H1 (cell line): ENCODE data around the gene GPR17. TPM values are rescaled to one million over a fixed set of nuclear protein-coding genes. Genes with fewer than 3 reads are reported as not detected.

Experiments used
- CTCF ChIA-PET: fragments of 300-600 bp; sonication (Branson Sonifier 250); formaldehyde crosslinking; loops from one replicate; lab custom pipeline; 2021; ENCODE audit not compliant: partially characterized antibody; lab: Charles Lee
- POLR2A ChIA-PET: fragments of 300-600 bp; sonication (Branson Sonifier 250); formaldehyde crosslinking; loops from one replicate; lab custom pipeline; 2021; ENCODE audit warnings: inconsistent platforms; ENCODE audit not compliant: partially characterized antibody; lab: Charles Lee
- DNase-seq, 2 experiments: peaks; one replicate each; pipeline versions ENCODE4 v3.0.0 to v3.0.0-alpha.2; 2010 to 2022; ENCODE audit warnings: low spot score in 2 of 2, low read depth in 1 of 2, mixed read lengths in 1 of 2
- FAIRE-seq: peaks from 2 replicates; lab custom pipeline; 2011; peaks lifted over from hg19 to GRCh38; lab: Jason Lieb, UNC
- H2AFZ ChIP-seq: 2 replicates; pipeline ENCODE4 v1.8.1; 2012; ENCODE audit warnings: low read length, inconsistent platforms
- H2AK5ac ChIP-seq: 2 replicates; pipeline ENCODE4 v1.6.1; 2013; ENCODE audit warnings: low read depth, low read length
- H2BK120ac ChIP-seq: replicated peaks from 2 replicates; pipeline ENCODE3; 2013; ENCODE audit warnings: low read depth, low read length, inconsistent platforms
- H2BK12ac ChIP-seq: 2 replicates; pipeline ENCODE4 v1.6.1; 2013; ENCODE audit warnings: low read depth, low read length
- H2BK15ac ChIP-seq: 2 replicates; pipeline ENCODE4 v1.6.1; 2013; ENCODE audit warnings: low read length
- H2BK20ac ChIP-seq: 2 replicates; pipeline ENCODE4 v1.6.1; 2013; ENCODE audit warnings: low read length
- H2BK5ac ChIP-seq: 2 replicates; pipeline ENCODE4 v1.6.1; 2013; ENCODE audit warnings: low read depth, low read length
- H3K14ac ChIP-seq: 2 replicates; pipeline ENCODE4 v1.6.1; 2013; ENCODE audit warnings: inconsistent platforms; ENCODE audit not compliant: insufficient read length
- H3K18ac ChIP-seq: 2 replicates; pipeline ENCODE4 v1.6.1; 2013; ENCODE audit warnings: low read length; ENCODE audit errors: extremely low read depth
- H3K23ac ChIP-seq: 2 replicates; pipeline ENCODE4 v1.6.1; 2013; ENCODE audit warnings: inconsistent platforms; ENCODE audit not compliant: insufficient read length
- H3K23me2 ChIP-seq: 2 replicates; pipeline ENCODE4 v1.6.1; 2013; ENCODE audit warnings: low read depth, low read length
- H3K27ac ChIP-seq: 2 replicates; pipeline ENCODE4 v1.6.1; 2011; ENCODE audit warnings: low read depth, low read length, inconsistent platforms
- H3K27me3 ChIP-seq, 4 experiments: replicated peaks in 1 of 4; 1 replicate in 1 of 4; 2 replicates in 3 of 4; pipeline versions ENCODE4 v1.6.1 to v1.8.1; 2011 to 2013; ENCODE audit warnings: low read length in 3 of 4, mild to moderate bottlenecking in 3 of 4, inconsistent platforms in 2 of 4, mixed read lengths in 2 of 4, moderate library complexity in 1 of 4; ENCODE audit not compliant: control insufficient read depth in 3 of 4, insufficient read depth in 3 of 4; ENCODE audit errors: extremely low read depth in 1 of 4
- H3K36me3 ChIP-seq, 4 experiments: 2 replicates each; pipeline versions ENCODE4 v1.6.1 to v1.8.1; 2011 to 2013; ENCODE audit warnings: mild to moderate bottlenecking in 4 of 4, low read length in 3 of 4, moderate library complexity in 2 of 4, control low read depth in 1 of 4, inconsistent platforms in 1 of 4; ENCODE audit not compliant: insufficient read depth in 4 of 4, control insufficient read depth in 2 of 4
- H3K4ac ChIP-seq: replicated peaks from 2 replicates; pipeline ENCODE3; 2013; ENCODE audit warnings: low read length, low read depth, mixed read lengths, inconsistent platforms; ENCODE audit not compliant: insufficient read length
- H3K4me1 ChIP-seq, 4 experiments: replicated peaks in 1 of 4; 1 replicate in 1 of 4; 2 replicates in 3 of 4; pipeline versions ENCODE4 v1.6.1 to v1.8.1; 2011 to 2013; ENCODE audit warnings: low read length in 3 of 4, inconsistent platforms in 2 of 4, mixed read lengths in 1 of 4; ENCODE audit not compliant: insufficient read depth in 4 of 4, control insufficient read depth in 3 of 4
- H3K4me2 ChIP-seq, 2 experiments: 2 replicates each; pipeline versions ENCODE4 v1.6.1 to v1.8.1; 2011 to 2013; ENCODE audit warnings: low read depth in 2 of 2, low read length in 2 of 2, control low read depth in 1 of 2, inconsistent platforms in 1 of 2, mild to moderate bottlenecking in 1 of 2; ENCODE audit not compliant: insufficient read depth in 1 of 2
- H3K4me3 ChIP-seq, 4 experiments: fragments of 200-600, 300-600 bp in 1 of 4; sonication (generic), shearing (Covaris generic), sonication (Bioruptor Twin) in 1 of 4; 2 replicates each; pipeline versions ENCODE4 v1.5.1 to v1.8.1; 2011 to 2016; ENCODE audit warnings: low read length in 4 of 4, low read depth in 3 of 4, control low read depth in 2 of 4, inconsistent platforms in 2 of 4, mild to moderate bottlenecking in 2 of 4, mixed read lengths in 1 of 4, moderate library complexity in 1 of 4; ENCODE audit not compliant: insufficient read depth in 2 of 4; ENCODE audit errors: extremely low read depth in 1 of 4
- H3K56ac ChIP-seq: replicated peaks from 2 replicates; pipeline ENCODE3; 2013; ENCODE audit warnings: low read depth, mild to moderate bottlenecking, mixed read lengths, low read length, inconsistent platforms; ENCODE audit not compliant: insufficient read length
- H3K79me1 ChIP-seq: 2 replicates; pipeline ENCODE4 v1.6.1; 2013; ENCODE audit warnings: low read depth, low read length, control low read depth
- H3K79me2 ChIP-seq, 2 experiments: 2 replicates each; pipeline versions ENCODE4 v1.6.1 to v1.8.1; 2012 to 2013; ENCODE audit warnings: low read length in 2 of 2, mild to moderate bottlenecking in 2 of 2, inconsistent platforms in 1 of 2; ENCODE audit not compliant: insufficient read depth in 2 of 2, control insufficient read depth in 1 of 2
- H3K9ac ChIP-seq, 4 experiments: replicated peaks in 1 of 4; 1 replicate in 1 of 4; 2 replicates in 3 of 4; pipeline versions ENCODE4 v1.6.1 to v1.8.1; 2011 to 2013; ENCODE audit warnings: low read depth in 3 of 4, low read length in 3 of 4, control low read depth in 2 of 4, mild to moderate bottlenecking in 2 of 4, moderate library complexity in 2 of 4, inconsistent platforms in 1 of 4; ENCODE audit errors: extremely low read depth in 1 of 4
- H3K9me3 ChIP-seq, 2 experiments: 2 replicates each; pipeline versions ENCODE4 v1.6.1 to v1.8.1; 2012 to 2013; ENCODE audit warnings: mild to moderate bottlenecking in 2 of 2, moderate library complexity in 2 of 2, control low read depth in 1 of 2, inconsistent platforms in 1 of 2, low read depth in 1 of 2, low read length in 1 of 2, mixed read lengths in 1 of 2; ENCODE audit not compliant: insufficient read depth in 2 of 2
- H4K20me1 ChIP-seq, 2 experiments: replicated peaks in 1 of 2; 2 replicates each; pipeline versions ENCODE3 to v1.8.1; 2011 to 2013; ENCODE audit warnings: inconsistent platforms in 2 of 2, low read length in 2 of 2, mild to moderate bottlenecking in 1 of 2; ENCODE audit not compliant: insufficient read depth in 2 of 2, control insufficient read depth in 1 of 2
- H4K5ac ChIP-seq: 2 replicates; pipeline ENCODE4 v1.6.1; 2013; ENCODE audit warnings: low read length, low read depth, mixed read lengths, inconsistent platforms; ENCODE audit not compliant: insufficient read length
- H4K8ac ChIP-seq: 2 replicates; pipeline ENCODE4 v1.8.0; 2013; ENCODE audit warnings: mild to moderate bottlenecking, moderate library complexity, low read length, inconsistent platforms; ENCODE audit not compliant: insufficient read depth; ENCODE audit errors: extremely low read depth
- H4K91ac ChIP-seq: replicated peaks from 2 replicates; pipeline ENCODE3; 2013; ENCODE audit warnings: low read length, mixed read lengths, inconsistent platforms; ENCODE audit not compliant: insufficient read length
- CBX5 ChIP-seq: fragments of 300-800, 300-1000 bp; sonication (generic); IDR thresholded peaks from 2 replicates; pipeline ENCODE4 v1.7.1; 2016; ENCODE audit warnings: antibody characterized with exemption, low read length, low read depth
- CEBPB ChIP-seq: IDR thresholded peaks from 2 replicates; pipeline ENCODE4 v1.6.1; 2012; ENCODE audit warnings: low read depth, low read length
- WGBS, 2 experiments: shearing (Covaris generic) in 1 of 2; methylation state at CpG; one replicate each; pipeline versions ENCODE4 v1.1.6 to v1.1.7; 2013 to 2015; ENCODE audit warnings: low lambda C conversion rate in 2 of 2, mixed read lengths in 2 of 2, inconsistent platforms in 1 of 2, low coverage in 1 of 2, missing lambda C conversion rate in 1 of 2; ENCODE audit not compliant: insufficient replicate concordance in 2 of 2, insufficient coverage in 1 of 2, insufficient read length in 1 of 2; ENCODE audit errors: extremely low coverage in 1 of 2, missing lambda C conversion rate in 1 of 2; 5-methylcytosine and 5-hydroxymethylcytosine counted together
- polyA plus RNA-seq, 7 experiments: library from polyadenylated mRNA; depleted of rRNA in 3 of 7; stranded (reverse) in 5 of 7; unstranded in 2 of 7; fragments of >200 nt in 5 of 7; fragments of 200-250 nt in 2 of 7; gene quantifications; 1 replicate in 5 of 7; 2 replicates in 1 of 7; 4 replicates in 1 of 7; pipeline versions ENCODE4 v1.2.1 to v1.2.3, GENCODE V29; 2011 to 2013; ENCODE audit warnings: missing spikeins in 2 of 7, mixed read lengths in 2 of 7
- total RNA-seq: library from RNA; stranded (reverse); fragmentation: NEBNext Ultra II Directional; extraction: Animal tissue kit (Norgen Biotek cat#: 25700); gene quantifications from 2 replicates; pipeline ENCODE4 v1.2.1, GENCODE V29; 2021

GPR17 gene
- total and polyA plus RNA-seq, 2 of the 8 experiments (the other 6 are each of a cell fraction or from before 2014, with no cell fraction given) = 0.03 TPM; not detected in 1

DNA sequence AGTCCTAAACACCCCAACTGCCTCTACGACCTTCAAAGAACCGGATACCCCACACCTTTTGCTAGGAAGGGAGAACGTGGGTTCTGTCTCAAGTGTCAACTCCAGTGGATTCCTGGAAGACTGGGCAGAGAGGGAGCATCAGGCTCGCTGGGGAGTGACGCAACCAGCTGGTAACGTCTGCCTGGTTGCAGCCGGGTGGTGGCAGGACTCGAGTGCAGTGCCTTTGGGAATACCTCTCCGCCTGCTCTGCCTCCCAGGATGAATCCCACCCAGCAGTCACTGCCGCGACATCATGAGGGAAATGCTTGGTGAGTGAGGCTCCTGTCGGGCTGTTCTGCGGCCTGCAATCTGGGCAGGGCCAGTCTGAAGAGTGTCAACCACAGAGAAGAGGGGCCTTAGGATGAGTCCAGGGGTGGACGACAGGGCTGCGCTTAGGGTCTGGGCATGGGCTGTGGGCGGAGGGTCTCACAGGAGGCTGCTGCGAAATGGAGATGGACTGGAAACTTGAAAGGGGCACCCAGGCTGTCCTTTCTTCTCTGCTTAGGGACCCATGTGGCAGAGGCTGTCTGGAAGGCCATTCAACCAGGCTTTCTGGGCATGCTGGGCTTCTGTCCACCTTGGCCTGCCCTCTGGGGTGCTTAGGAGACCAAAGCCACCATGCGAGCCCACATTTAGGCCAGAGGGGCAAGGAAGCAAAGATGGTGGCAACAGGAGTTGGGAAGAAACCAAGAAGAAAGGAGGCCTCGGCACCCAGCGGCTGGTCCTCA, 12.9 kb downstream of the GPR17 start:
- Histone ChIP-seq H3K4me2 (no peak overlapping the region), H2BK5ac (no peak overlapping the region), H4K91ac (no peak overlapping the region), H3K4me1 (no peaks in the 10 kb centered on the region; a peak in 3 of 7 replicates), H3K79me2 (no peaks in the 10 kb centered on the region), H2BK15ac (no peak overlapping the region), H3K18ac (no peak overlapping the region; the same call in 1 of the 2 replicates), H3K9ac (no peak overlapping the region), H2BK120ac (no peak overlapping the region), H3K23ac (no peak overlapping the region), H4K5ac (no peak overlapping the region), H3K4me3 (no peak overlapping the region), H3K56ac (no peak overlapping the region), H3K9me3 (no peaks in the 10 kb centered on the region), H3K27me3 (peaks cover 1 to 11% (median 7%) of the 10 kb centered on the region in 4 experiments; a peak in 6 of 7 replicates), H3K4ac (no peak overlapping the region), H2BK12ac (no peak overlapping the region), H2AK5ac (no peak overlapping the region), H3K27ac (no peak overlapping the region), H3K36me3 (no peaks in the 10 kb centered on the region), H3K14ac (no peak overlapping the region), H4K8ac (no peak overlapping the region), H4K20me1 (peaks cover 0 to 1% of the 10 kb centered on the region in 2 experiments), H2BK20ac (no peak overlapping the region), H3K23me2 (no peaks in the 10 kb centered on the region; the same call in 1 of the 2 replicates), H3K79me1 (no peaks in the 10 kb centered on the region), H2AFZ (no peak overlapping the region)
- no peak for TF ChIP-seq CBX5
- peak; percentile 36; the same call in 1 of the 2 replicates for TF ChIP-seq CEBPB
- DNase-seq (no peak), FAIRE-seq (no peak)
- POLR2A ChIA-PET = no interaction called here
- WGBS, 2 experiments = 91% methylated on average over 17 of the region's 20 CpGs; no CpG with 5 or more reads in 1 of the 2 experiments
- CTCF ChIA-PET = no interaction called here
